ENCODE data around the gene DECR2. TPM values are rescaled to one million over a fixed set of nuclear protein-coding genes. Genes with fewer than 3 reads are reported as not detected.
"Not testable (repeated sequence)": the region's sequence is repeated elsewhere in the genome, so short reads cannot be mapped to it uniquely, and the experiment has no call there.

Gene DECR2
- polyA plus RNA-seq, 1 donor: 14.4 TPM

DNA sequence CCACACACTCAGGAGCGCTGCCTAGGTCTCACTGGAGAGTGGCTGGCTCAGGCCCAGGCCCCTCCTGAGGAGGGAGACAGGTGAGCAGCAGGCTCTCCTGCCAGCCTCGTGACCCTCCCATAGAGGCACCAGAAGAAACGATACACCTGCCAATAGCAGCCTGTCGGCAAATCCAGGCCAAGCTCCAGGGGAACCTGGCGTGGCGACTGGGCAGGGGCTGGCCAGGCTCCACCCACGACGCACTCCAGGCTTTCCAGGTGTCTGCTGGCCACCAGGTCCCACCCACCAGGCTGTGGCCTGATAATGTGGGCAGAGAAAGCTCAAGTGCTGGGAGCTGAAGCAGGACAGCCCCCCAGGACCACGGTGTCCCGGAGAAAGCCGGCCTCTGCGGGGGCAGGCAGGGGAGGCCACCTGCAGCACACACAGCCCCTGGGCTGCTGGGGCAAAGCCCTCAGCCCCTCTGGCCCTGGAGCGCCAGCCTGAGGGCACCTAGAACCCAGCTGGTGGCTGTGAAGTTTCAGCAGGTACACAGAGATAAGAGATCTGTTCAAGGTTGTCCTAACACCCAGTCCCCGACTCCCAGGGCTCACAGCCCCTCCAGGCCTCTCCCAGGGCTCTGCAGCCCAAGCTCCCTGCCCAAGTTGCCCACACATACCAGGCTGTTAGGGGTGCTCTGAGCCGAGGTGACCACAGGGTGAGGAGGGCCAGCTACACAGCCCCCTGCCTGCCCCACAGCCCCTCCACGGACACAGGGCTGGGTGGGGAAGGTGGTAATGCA lies 22.3 kb upstream of the DECR2 start:
- DNase-seq (ENCODE audit: low read depth): no peak

DNA sequence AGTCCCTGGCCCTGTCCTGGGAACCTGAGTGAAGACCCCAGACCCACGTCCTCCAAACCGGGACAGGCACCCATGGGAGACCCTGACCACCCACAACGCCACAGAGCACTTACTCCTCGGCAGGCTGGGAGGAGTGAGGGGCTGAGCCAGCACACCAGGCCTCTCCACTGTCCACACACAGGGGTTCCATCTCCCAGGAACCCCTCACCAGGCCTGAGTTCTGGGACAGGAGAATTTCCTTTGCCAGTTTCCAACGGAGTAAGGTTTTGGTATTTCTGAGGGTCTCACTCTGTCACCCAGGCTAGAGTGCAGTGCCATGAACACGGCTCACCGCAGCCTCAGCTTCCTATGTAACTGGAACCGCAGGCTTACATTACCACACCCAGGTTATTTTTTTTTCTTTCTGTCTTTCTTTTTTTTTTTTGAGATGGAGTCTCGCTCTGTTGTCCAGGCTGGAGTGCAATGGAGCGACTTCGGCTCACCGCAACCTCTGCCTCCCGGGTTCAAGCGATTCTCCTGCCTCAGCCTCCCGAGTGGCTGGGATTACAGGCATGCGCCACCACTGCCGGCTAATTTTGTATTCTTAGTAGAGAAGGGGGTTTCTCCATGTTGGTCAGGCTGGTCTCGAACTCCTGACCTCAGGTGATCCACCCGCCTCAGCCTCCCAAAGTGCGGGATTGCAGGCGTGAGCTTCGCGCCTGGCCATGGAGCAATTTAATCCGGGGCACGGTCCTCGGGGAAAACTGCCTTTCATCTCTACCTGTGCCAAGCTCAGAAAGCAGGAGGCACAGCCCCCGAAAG lies 21.5 kb upstream of the DECR2 start:
- DNase-seq (ENCODE audit: low read depth): no peak

DNA sequence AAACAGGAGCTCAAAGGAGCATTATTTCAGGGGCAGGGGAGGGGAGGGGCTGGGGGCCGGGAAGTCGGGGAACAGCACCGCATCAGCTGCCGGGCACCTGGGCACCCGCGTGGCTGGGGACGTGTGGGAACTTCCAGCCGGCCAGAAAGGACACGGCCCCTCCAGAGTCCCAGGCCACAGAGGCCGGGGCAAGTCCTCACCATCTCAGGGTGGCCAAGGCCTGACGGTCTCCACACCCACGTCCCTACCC lies 21.0 kb upstream of the DECR2 start:
- no peak for DNase-seq (ENCODE audit: low read depth)

DNA sequence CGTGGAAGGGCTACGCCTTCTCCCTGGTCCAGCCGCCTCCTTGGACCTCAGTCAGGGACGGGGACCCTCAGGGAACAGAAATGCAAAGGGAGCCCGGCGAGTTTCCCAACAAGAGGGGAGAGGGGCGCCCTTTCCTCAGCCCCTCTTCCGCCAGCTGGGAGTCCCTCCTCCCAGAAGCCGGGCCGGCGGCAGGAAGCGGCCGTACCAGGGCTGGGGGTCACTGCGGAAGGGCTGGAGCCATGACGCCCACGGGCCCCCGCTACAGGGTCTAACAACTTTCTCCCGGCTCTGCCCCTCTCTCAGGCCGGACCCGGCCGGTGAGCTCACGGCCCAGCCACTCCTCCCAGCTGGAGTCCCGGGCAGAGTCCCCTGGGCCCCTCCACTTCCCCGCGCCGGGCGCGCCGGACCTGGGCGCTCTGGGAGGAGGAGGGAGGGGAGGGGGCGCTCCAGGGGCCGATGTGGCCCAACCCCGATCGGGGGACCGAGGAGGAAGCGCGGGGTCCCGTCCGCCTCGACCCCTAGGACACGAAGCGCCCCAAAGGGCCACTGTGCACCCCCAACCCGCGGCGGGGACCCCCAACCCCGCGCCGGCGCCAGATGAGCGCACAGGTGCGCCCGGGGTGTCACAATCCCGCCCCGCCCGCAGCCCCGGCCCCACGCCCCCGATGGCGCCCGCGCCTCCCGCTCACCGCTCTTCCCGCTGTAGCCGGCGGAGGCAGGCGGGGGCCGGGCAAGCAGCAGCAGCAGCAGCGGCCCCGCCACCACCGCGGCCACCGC lies 20.5 kb upstream of the DECR2 start:
- DNase-seq (ENCODE audit: low read depth): no peak

DNA sequence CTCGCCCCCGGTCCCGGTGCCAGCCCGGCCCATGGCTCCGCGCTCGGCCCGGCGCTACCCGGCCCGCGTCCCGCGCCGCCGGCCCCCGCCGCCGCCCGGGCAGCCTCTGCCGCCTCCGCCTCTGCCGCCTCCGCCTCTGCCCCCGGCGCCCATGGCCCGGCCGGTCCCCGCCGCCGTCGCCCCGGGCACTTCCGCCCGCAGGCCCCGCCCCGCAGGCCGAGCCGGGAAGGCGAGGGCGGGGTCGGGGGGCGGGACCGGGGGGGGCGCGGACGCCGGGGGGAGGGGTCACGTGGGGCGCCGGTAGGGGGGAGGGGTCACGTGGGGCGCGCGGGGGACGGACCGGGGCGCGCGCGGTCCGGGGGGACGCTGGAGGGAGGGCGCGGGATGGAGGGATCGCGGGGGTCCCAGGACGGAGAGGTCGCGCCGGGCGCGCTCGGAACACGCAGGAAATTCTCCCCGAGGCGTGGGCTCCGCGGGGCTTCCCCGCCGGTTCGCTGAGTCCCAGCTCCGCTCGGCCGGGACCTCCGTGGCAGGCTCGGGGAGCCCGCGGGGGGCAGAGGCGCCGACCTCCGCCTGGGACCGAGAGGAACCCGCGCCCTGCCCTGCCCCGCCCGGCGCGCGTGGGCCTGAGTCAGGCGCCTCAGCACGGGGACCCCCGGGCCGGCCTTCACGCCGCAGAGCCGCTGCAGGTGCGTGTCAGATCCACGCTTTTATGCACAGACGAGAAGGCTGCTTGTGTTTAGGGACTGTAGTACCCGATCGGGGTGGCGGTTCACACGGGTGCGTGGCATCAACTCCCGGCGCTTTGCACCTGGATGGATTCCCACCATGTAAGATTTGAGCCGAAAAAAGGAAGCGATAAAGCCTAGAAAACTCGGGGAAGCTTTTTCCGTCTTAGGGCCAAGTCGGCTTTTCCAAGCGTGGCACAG lies 19.6 kb upstream of the DECR2 start, which contains the start of gene PGAP6:
Gene PGAP6, minus strand, starts transcription at position 190 of the 929 bp plus-strand sequence. Its CDS starts 157 bp downstream, at position 33.
- DNase-seq (ENCODE audit: low read depth): no peak

DNA sequence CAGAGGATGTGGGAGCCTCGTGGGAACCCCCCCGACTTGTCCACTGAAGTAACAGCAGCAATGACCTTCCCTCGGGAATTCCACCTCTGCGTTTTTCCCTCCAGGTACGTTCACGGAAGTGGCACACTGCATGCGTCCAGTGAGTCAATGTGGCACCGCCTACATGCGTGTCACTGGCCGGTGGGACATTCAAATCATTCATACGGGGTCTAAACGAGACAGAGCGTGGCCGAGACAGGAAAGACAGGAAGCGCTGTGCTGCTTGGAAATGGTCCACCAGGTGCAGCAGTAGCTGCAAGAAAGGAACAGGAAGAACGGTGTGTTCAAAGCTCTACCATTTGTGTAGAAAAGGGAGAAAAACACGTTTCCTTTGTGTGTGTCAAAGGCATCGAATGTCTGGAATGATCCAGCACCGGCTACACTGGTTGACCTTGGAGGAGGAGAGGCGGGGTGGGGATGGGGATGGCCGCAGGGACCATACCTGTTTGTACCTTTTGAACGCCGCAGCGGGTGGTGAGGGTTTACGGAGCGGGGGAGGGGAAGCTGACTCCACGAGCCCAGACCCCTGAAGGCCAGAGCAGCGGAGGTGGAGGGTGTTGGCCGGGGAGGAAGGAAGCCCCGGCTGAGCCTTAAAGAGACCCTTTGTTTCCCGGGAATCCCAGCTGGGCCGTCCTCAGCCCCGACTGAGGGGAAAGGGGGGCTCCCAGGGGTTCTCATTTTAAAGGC lies 18.2 kb upstream of the DECR2 start:
- DNase-seq (ENCODE audit: low read depth): no peak

DNA sequence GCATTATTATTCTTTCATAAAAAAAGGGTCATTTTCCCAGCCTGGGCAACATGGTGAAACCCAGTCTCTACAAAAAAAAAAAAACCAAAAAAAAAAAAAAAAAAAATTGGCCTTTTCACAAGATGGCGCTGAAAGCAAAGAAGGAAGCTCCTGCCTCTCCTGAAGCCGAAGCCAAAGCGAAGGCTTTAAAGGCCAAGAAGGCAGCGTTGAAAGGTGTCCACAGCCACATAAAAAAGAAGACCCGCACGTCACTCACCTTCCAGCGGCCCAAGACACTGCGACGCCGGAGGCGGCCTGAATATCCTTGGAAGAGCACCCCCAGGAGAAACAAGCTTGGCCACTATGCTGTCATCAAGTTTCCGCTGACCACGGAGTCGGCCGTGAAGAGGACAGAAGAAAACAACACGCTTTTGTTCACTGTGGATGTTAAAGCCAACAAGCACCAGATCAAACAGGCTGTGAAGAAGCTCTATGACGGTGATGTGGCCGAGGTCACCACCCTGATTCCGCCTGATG lies 15.0 kb upstream of the DECR2 start:
- DNase-seq (ENCODE audit: low read depth): no peak

DNA sequence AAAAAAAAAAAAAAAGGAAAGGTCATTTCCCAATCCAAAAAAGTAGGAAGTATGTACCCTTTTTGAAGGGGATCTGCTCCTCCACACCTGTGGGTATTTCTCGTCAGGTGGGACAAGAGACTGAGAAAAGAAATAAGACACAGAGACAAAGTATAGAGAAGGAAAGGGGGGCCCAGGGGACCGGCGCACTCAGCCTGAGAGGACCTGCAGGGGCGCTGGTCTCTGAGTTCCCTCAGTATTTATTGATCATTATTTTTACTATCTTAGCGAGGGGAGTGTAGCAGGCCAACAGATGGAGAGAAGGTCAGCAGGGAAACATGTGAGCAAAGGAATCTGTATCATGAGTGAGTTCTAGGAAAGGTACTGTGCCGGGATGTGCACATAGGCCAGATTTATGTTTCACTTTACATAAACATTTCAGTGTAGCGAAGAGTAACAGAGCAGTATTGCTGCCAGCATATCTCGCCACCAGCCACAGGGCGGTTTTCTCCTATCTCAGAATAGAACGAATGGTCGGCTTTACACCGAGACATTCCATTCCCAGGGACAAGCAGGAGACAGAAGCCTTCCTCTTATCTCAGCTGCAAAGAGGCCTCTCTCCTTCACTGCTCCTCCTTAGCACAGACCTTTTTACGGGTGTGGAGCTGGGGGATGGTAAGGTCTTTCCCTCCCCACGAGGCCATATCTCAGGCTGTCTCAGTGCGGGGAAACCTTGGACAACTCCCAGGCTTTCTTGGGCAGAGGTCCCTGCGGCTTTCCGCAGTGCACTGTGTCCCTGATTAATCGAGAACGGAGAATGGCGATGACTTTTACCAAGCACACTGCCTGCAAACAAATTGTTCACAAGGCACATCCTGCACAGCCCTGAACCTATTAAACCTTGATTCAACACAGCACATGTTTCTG lies 13.7 kb upstream of the DECR2 start:
- DNase-seq (ENCODE audit: low read depth): not testable (repeated sequence)

DNA sequence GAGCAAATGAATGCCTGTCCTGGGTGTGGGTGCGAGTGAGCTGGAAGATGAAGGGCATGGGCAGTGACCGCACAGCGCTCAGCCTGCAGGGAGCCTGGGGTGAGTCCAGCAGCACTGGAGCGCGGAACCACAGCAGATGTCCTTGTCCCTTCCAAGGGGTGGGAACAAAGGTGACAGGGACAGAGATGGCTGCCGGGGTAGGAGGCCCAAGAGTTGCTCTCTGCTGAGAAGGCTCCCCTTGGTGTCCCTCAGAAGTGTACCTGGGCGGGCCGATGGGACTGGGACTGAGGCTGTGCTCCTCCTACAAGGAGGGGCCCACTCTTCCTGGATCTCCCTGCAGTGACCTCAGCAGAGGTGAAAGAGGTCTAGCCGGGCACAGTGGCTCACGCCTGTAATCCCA lies 12.3 kb upstream of the DECR2 start:
- no peak for DNase-seq (ENCODE audit: low read depth)

DNA sequence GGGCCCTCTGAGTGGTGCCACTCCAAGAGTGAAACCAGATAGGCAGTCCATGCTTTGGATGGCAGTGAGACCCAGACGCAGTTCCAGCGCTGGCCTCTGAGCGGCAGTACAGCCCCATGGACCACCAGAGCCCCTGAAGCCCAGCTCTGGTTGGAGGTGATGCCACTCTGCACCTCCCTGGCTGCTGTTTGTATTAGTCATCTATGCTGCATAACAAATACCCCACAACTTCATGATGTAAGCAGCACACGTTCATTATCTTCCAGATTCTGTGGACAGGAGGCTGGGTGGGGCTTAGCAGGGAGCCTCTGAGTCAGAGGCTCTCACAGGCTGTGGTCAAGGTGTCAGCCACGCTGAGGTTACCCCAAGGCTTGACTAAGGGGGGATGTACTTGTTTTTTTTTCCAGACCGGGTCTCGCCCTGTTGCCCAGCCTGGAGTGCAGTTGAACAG lies 9.8 kb upstream of the DECR2 start:
- no peak for DNase-seq (ENCODE audit: low read depth)

DNA sequence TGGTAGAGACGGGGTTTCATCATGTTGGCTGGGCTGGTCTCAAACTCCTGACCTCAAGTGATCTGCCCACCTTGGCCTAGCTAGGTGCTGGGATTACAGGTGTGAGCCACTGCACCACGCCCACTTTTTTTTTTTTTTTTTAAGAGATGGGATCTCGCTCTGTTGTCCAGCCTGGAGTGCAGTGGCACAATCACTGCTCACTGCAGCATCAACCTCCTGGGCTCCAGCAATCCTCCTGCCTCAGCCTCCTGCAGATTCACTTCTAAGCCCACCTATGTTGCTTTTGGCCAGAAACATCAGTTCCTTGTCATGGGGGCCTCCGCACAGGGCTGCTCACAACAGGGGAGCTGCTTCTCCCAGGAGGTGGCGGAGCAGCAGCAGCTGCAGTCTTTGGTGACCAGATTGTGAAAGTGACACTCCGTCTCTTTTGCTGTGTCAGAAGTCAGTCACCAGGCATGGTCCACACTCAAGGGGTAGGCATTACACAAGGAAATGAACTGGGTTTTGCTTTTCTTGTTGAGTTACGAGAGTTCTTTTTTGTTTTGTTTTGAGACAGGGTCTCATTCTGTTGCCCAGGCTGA lies 9.1 kb upstream of the DECR2 start:
- DNase-seq (ENCODE audit: low read depth): no peak

DNA sequence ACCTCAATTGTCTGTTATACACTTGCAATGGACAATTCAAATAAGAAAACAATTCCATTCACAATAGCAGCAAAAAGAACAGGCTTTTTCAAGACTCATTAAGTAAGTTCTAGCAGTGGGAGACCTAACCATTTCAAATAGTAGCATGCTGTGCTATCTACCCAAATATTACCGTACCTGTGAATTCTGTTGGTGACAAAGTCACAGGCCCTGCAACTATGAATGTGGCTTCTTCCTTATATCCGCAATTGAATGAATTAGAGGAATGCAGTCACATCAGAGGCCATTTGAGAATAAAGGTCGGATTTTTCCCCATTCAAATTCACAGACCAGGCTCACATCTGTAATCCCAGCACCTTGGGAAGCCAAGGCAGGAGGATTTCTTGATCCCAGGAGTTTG lies 5.5 kb upstream of the DECR2 start:
- DNase-seq (ENCODE audit: low read depth): no peak

DNA sequence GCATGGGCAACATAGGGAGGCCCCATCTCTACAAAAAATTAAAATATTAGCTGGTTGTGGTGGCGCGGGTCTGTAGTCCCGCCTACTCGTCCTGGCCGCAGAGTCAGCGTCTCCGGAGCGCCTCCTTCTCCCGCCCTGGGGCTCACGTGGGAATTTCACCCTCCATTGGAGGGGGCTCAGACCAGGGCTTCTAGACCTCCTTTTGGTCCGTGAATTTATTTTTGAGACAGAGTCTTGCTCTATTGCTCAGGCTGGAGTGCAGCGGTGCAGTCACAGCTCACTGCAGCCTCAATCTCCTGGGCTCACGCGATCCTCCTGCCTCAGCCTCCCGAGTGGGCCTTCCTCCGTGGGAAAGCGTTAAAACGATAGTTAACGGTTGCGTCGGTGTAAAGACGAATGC lies 5.1 kb upstream of the DECR2 start:
- DNase-seq (ENCODE audit: low read depth): no peak

DNA sequence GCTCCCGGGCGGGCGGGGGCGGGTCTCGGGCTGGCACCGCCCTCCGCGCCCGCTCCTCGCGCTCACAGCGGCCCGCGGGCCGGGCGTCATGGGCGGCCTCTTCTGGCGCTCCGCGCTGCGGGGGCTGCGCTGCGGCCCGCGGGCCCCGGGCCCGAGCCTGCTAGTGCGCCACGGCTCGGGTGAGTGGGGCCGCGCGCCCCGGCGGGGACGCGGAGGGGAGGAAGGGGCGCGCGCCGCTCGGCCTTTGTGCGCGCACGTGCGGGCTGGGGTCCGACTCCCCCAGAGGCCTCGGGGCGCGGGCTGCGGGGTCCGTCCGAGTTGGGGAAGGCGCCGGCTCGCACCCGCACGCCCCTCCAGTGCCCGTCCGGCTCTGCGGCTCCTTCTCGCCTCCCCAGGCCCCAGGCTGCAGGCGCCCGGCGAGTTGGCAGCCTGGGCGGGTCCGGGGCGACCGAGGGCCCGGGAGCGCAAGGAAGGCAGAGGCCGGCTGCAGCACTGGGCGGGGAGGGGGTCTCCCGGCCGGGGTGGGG lies 4.5 kb upstream of the DECR2 start, which contains the start of gene NME4:
Gene NME4, plus strand, starts transcription at position 65 of the 527 bp plus-strand sequence. Its CDS starts 24 bp downstream, at position 89.
- no peak for DNase-seq (ENCODE audit: low read depth)

DNA sequence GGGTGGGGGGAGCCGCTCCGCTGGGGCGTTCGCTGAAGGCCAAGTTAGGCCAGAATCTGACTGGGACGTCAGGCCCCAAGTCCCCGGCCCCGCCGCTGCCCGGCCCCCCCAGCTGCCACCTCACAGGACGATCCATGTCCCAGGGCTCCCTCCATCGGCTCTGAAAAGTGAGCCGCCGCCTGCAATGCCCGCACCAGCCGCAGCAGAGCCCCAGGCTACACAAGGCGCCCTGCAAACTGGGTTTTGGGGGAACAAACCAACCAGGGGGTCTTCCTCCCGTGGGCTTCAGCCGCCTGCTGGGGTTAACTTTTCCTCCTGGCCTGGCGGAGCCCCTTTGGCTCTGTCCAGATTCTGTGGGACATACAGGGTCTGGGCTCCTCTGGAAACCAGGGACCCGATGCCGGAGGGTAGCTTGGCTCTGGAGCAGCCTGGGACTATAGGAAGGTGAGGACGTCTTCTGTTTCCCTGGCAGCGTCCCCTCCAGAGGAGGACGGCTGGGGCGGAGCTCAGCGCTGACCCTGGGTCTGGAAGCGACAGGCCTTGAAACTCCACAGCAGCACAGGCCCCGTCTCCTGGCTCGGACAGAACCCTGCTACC lies 3.9 kb upstream of the DECR2 start:
- no peak for DNase-seq (ENCODE audit: low read depth)

DNA sequence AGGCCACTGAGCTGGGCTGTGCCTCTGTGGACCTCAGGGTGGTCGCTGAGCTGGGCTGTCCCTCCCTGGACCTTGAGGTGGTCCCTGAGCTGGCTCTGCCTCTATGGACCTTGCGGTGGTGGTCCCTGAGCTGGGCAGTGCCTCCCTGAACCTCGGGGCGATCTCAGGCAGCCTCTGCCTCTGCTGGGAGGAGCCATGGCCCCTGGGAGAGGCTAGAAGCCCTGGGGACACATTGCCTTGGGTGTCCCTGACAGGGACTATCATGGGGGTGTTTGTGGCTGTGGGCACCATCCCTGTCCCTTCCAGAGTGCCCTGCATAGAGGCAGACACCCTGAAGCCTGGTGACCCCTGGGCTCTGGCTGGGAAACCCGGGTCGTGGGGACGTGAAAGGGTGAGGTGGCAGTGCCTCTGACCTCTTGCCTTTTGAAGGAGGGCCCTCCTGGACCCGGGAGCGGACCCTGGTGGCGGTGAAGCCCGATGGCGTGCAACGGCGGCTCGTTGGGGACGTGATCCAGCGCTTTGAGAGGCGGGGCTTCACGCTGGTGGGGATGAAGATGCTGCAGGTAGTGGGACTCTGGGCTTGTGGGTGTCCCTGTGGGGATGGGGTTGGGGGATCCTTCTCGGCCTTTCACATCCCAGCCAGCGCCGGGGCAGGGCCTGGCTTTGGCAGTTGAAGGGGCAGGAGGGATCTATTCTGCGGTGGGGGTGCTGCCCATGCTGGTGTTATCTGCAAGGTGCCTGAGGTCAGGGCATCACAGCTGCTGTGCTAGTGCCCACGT lies 2.9 kb upstream of the DECR2 start:
- DNase-seq (ENCODE audit: low read depth): no peak

DNA sequence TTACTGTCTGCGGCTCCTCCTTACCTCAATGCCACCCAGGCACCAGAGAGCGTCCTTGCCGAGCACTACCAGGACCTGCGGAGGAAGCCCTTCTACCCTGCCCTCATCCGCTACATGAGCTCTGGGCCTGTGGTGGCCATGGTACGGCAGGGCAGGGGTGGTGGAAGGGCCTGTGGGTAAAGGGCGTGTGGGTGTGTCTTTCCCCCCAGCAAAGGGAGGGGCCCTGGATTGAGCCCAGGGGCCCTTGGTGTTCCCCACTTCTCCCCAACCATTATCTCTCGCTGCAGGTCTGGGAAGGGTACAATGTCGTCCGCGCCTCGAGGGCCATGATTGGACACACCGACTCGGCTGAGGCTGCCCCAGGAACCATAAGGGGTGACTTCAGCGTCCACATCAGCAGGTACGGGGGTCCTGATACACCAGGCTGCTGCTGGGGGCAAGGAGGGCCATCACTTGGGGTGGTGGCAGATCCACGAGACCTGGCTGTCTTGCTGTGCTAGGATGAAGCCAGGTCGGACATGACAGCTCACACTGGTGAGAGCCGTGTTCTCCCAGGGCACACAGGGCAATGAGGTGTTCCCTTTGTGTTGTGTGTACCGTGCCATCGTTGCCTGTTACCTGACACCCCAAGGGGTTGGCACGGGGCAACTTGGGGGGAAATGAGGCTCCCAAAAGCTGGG lies 2.2 kb upstream of the DECR2 start:
- DNase-seq (ENCODE audit: low read depth): no peak

All from forelimb muscle (tissue), 1 donor.